Endodermal cell (in vitro differentiated cells): ENCODE results near the gene FNDC3A. TPM values are rescaled to one million over a fixed set of nuclear protein-coding genes. Genes with fewer than 3 reads are reported as not detected.

Experiments used
- DNase-seq: peaks from one replicate; pipeline ENCODE4 v3.0.0-alpha.2; 2017
- H3K27ac ChIP-seq: 2 replicates; pipeline ENCODE4 v1.5.1; 2013; ENCODE audit warnings: mild to moderate bottlenecking, low read depth, low read length, moderate library complexity
- H3K27me3 ChIP-seq: 2 replicates; pipeline ENCODE4 v1.6.1; 2013; ENCODE audit warnings: mild to moderate bottlenecking, low read length, moderate library complexity; ENCODE audit not compliant: insufficient read depth, control insufficient read depth, poor library complexity, severe bottlenecking
- H3K36me3 ChIP-seq: 2 replicates; pipeline ENCODE4 v1.7.0; 2013; ENCODE audit warnings: mild to moderate bottlenecking, low read length, moderate library complexity; ENCODE audit not compliant: control insufficient read depth, insufficient read depth
- H3K4me1 ChIP-seq: one replicate; pipeline ENCODE4 v1.7.0; 2013; ENCODE audit warnings: low read length; ENCODE audit not compliant: control insufficient read depth, insufficient read depth
- H3K4me3 ChIP-seq: 2 replicates; pipeline ENCODE4 v1.5.1; 2013; ENCODE audit warnings: mild to moderate bottlenecking, low read length, moderate library complexity
- H3K9ac ChIP-seq: 2 replicates; pipeline ENCODE4 v1.6.1; 2013; ENCODE audit warnings: mild to moderate bottlenecking, low read length, moderate library complexity; ENCODE audit not compliant: poor library complexity, severe bottlenecking; ENCODE audit errors: extremely low read depth
- H3K9me3 ChIP-seq: 2 replicates; pipeline ENCODE4 v1.6.1; 2013; ENCODE audit warnings: mild to moderate bottlenecking, low read length, moderate library complexity; ENCODE audit not compliant: control insufficient read depth
- H3K27ac Mint-ChIP-seq: 2 replicates; pipeline ENCODE4 v1.8.0; 2020; ENCODE audit warnings: mixed read lengths
- H3K27me3 Mint-ChIP-seq: 2 replicates; pipeline ENCODE4 v1.8.0; 2021; ENCODE audit warnings: mild to moderate bottlenecking, mixed read lengths; ENCODE audit not compliant: insufficient read depth
- H3K36me3 Mint-ChIP-seq: 2 replicates; pipeline ENCODE4 v1.8.0; 2020; ENCODE audit warnings: low read depth, mixed read lengths
- H3K4me1 Mint-ChIP-seq: 2 replicates; pipeline ENCODE4 v1.8.0; 2020; ENCODE audit warnings: mixed read lengths
- H3K4me3 Mint-ChIP-seq: 2 replicates; pipeline ENCODE4 v1.8.0; 2020; ENCODE audit warnings: mild to moderate bottlenecking, moderate library complexity, mixed read lengths
- H3K9me3 Mint-ChIP-seq: 2 replicates; pipeline ENCODE4 v1.8.0; 2020; ENCODE audit warnings: mild to moderate bottlenecking, mixed read lengths
- CTCF ChIP-seq: fragments of 200-600 bp; sonication (generic); conservative IDR thresholded peaks from 2 replicates; pipeline ENCODE4 v1.5.0; 2021; ENCODE audit warnings: antibody characterized with exemption, mild to moderate bottlenecking
- WGBS, 2 experiments: methylation state at CpG; one replicate each; pipeline versions ENCODE4 v1.1.5 to v1.1.7; 2013; ENCODE audit warnings: missing lambda C conversion rate in 2 of 2, mixed read lengths in 1 of 2; ENCODE audit not compliant: insufficient coverage in 1 of 2, insufficient read length in 1 of 2; 5-methylcytosine and 5-hydroxymethylcytosine counted together
- total RNA-seq, 2 donors: library from RNA; stranded (reverse); fragmentation: NEBNext Ultra II Directional in 1 of 2; extraction: Animal tissue kit (Norgen Biotek cat#: 25700) in 1 of 2; gene quantifications; 2 replicates in 1 of 2; 3 replicates in 1 of 2; pipeline ENCODE4 v1.2.1, GENCODE V29; 2021

FNDC3A gene
- total RNA-seq, 2 donors from 2014 or later, result 42.2 to 42.8 TPM

DNA sequence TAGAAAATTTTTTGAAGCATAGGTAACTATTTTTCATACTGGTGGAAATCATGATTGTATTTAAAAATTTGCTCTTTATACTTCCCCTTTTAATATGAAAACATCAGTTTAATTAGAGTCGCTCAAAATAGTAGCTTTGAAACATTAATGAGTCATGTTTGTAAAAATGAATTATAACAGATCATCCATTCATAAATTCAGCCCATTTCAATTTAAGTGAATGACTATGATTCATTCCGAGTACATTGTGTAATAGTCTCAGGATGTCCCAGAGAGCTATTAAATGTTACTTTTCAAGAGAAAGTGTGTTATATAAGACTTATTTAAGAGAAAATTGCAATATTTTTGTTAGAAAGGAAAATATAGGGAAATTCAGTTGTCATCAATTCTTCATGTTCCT lies 111.0 kb downstream of the FNDC3A start:
- TF ChIP-seq CTCF, result no peak
- no peak overlapping the region for H3K4me3 ChIP-seq
- Mint-ChIP-seq H3K4me1 (peaks cover 31% of the 10 kb centered on the region), H3K27ac (no peak overlapping the region), H3K9me3 (no peaks in the 10 kb centered on the region), H3K4me3 (no peak overlapping the region), H3K27me3 (no peaks in the 10 kb centered on the region), H3K36me3 (peaks cover 12% of the 10 kb centered on the region)
- no peaks in the 10 kb centered on the region for H3K36me3 ChIP-seq
- H3K9ac ChIP-seq, result no peak overlapping the region
- peaks cover 4% of the 10 kb centered on the region for H3K4me1 ChIP-seq
- H3K27ac ChIP-seq, result no peak overlapping the region
- 88 to 100% methylated on average over 1 of the region's 2 CpGs for WGBS, 2 experiments
- no peak for DNase-seq
- no peaks in the 10 kb centered on the region for H3K9me3 ChIP-seq
- no peaks in the 10 kb centered on the region for H3K27me3 ChIP-seq

DNA sequence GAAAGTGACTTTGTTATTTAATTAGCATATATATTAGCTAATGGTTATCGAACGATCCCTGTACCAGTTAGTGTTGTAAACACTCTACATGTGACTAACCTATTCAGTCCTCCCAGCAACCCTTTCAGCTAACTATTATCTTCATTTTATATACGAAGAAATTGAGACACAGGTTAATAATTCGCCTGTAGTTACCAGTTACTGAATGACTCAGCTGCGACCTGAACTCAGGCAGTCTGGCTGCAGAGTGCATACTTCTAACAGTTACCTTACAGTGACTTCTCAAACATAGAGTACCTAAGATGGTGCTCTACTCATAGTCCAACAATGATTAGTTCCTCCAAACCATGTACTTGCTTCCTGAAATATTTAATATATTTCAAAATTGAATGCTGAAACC lies 117.7 kb downstream of the FNDC3A start:
- Mint-ChIP-seq H3K4me3 (no peak overlapping the region), H3K4me1 (peaks cover 6% of the 10 kb centered on the region), H3K36me3 (peaks cover 10% of the 10 kb centered on the region), H3K9me3 (no peaks in the 10 kb centered on the region), H3K27me3 (no peaks in the 10 kb centered on the region), H3K27ac (no peak overlapping the region)
- Histone ChIP-seq H3K27ac (no peak overlapping the region), H3K4me3 (no peak overlapping the region), H3K27me3 (no peaks in the 10 kb centered on the region), H3K9ac (no peak overlapping the region), H3K4me1 (no peaks in the 10 kb centered on the region), H3K9me3 (no peaks in the 10 kb centered on the region), H3K36me3 (no peaks in the 10 kb centered on the region)
- no peak for TF ChIP-seq CTCF
- no peak for DNase-seq
- 96 to 100% methylated on average over 3 to 5 of the region's 5 CpGs for WGBS, 2 experiments

- TF ChIP-seq CTCF, result no peak
- WGBS, 2 experiments, result 100% methylated on average over 1 of the region's 2 CpGs; no CpG with 5 or more reads in 1 of the 2 experiments
- no peak overlapping the region for H3K4me3 ChIP-seq
- Mint-ChIP-seq H3K27me3 (no peaks in the 10 kb centered on the region), H3K4me3 (no peak overlapping the region), H3K27ac (no peak overlapping the region), H3K4me1 (peaks cover 14% of the 10 kb centered on the region), H3K36me3 (no peaks in the 10 kb centered on the region), H3K9me3 (no peaks in the 10 kb centered on the region)
- no peak overlapping the region for H3K27ac ChIP-seq
- DNase-seq, result no peak
- H3K9ac ChIP-seq, result no peak overlapping the region
- no peaks in the 10 kb centered on the region for H3K27me3 ChIP-seq
- H3K9me3 ChIP-seq, result no peaks in the 10 kb centered on the region
- H3K4me1 ChIP-seq, result no peaks in the 10 kb centered on the region
- H3K36me3 ChIP-seq, result no peaks in the 10 kb centered on the region
Observed at GRCh38 chr13:49097374-49097773, 121.7 kb downstream of the FNDC3A start.
